ENCODE measurements around the gene RAD51B.

DNA sequence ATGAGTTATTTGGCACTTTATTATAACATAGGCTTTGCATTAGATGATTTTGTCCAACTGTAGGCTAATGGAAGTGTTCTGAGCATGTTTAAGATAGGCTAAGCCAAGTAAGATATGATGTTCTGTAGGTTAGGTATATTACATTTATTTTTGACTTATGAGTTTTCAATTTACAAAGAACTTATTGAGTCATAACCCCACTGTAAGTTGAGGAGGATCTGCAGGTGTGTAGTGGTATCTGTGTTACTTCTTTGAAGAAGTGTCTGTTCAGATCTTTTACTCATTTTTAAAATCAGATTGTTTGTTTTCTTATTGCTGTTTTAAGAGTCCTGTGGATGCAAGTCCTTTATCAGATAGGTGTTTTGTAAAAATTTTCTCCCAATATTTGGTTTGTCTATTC lies 329.2 kb downstream of the RAD51B start:
- TF ChIP-seq, protein P1, sequence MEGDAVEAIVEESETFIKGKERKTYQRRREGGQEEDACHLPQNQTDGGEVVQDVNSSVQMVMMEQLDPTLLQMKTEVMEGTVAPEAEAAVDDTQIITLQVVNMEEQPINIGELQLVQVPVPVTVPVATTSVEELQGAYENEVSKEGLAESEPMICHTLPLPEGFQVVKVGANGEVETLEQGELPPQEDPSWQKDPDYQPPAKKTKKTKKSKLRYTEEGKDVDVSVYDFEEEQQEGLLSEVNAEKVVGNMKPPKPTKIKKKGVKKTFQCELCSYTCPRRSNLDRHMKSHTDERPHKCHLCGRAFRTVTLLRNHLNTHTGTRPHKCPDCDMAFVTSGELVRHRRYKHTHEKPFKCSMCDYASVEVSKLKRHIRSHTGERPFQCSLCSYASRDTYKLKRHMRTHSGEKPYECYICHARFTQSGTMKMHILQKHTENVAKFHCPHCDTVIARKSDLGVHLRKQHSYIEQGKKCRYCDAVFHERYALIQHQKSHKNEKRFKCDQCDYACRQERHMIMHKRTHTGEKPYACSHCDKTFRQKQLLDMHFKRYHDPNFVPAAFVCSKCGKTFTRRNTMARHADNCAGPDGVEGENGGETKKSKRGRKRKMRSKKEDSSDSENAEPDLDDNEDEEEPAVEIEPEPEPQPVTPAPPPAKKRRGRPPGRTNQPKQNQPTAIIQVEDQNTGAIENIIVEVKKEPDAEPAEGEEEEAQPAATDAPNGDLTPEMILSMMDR (IDR thresholded peaks at IDR 0.05; ENCODE audit: low read length) = no peak
- TF ChIP-seq EZH2 (optimal IDR thresholded peaks at IDR 0.05; ENCODE audit: low read depth, low read length) (no peak), EZH2phosphoT487 (IDR thresholded peaks at IDR 0.05; ENCODE audit: low read length) (no peak)
